ENCODE data around the gene AKAP13. TPM values are rescaled to one million over a fixed set of nuclear protein-coding genes. Genes with fewer than 3 reads are reported as not detected.

The AKAP13 gene
- total and polyA plus RNA-seq, 2 of the 13 experiments (the other 11 are each of a cell fraction or from before 2014, with no cell fraction given): 6.7 to 27.1 TPM

GRCh38 chr15:85496151-85496550 is 115.7 kb downstream of the AKAP13 start:
- H3K27ac ChIP-seq (ENCODE audit: extremely low read length, insufficient read depth, low read length): no peak overlapping the region
- in situ Hi-C loops (cut with HindIII; ENCODE audit: extremely low pct_ligation_motif_present, low pct_unique_long_range_greater_than_20kb): no loop called here
- no peak overlapping the region for H2AFZ ChIP-seq (ENCODE audit: low read length)
- no peak for ATAC-seq
- TF ChIP-seq ZNF281 (CRISPR knock-in tag; IDR thresholded peaks at IDR 0.05; ENCODE audit: borderline replicate concordance) (no peak), ZNF790 (CRISPR knock-in tag; IDR thresholded peaks at IDR 0.05; ENCODE audit: borderline replicate concordance) (no peak), BORCS8-MEF2B (CRISPR knock-in tag; IDR thresholded peaks at IDR 0.05) (no peak), SNAPC5 (CRISPR knock-in tag; IDR thresholded peaks at IDR 0.05; ENCODE audit: borderline replicate concordance) (no peak), FOXA3 (CRISPR knock-in tag; IDR thresholded peaks at IDR 0.05) (no peak), CEBPZ (IDR thresholded peaks at IDR 0.05; ENCODE audit: low read length) (no peak)
- WGBS (ENCODE audit: low lambda C conversion rate): 88% methylated on average over 8 of the region's 8 CpGs
- CTCF ChIA-PET (ENCODE audit: low intra/inter-chr PET ratio, low total read pairs): no interaction called here
- H3K36me3 ChIP-seq (replicated peaks in 1 of 2; ENCODE audit: control insufficient read depth in 1 of 2, insufficient read depth in 2 of 2, low read length in 2 of 2): no peaks in the 10 kb centered on the region
- intact Hi-C loops (cut with micrococcal nuclease; ENCODE audit: unreplicated experiment): no loop called here
- no TSS peak for BruUV-seq (replicated peaks)
- H3K27me3 ChIP-seq (ENCODE audit: control insufficient read depth in 1 of 2, insufficient read depth in 2 of 2, low read length in 2 of 2): no peaks in the 10 kb centered on the region
- POLR2A ChIA-PET: no interaction called here
- H3K4me2 ChIP-seq (ENCODE audit: low read depth, low read length): no peak overlapping the region
- no peak for FAIRE-seq
- no peak overlapping the region for H3K9ac ChIP-seq (ENCODE audit: insufficient read depth, low read depth, low read length)
- peaks cover 2% of the 10 kb centered on the region for H3K79me2 ChIP-seq (ENCODE audit: insufficient read depth, low read length)
- peaks cover 19% of the 10 kb centered on the region for H3K4me1 ChIP-seq (ENCODE audit: insufficient read depth, low read length)
- H3K9me3 ChIP-seq (ENCODE audit: low read length): no peaks in the 10 kb centered on the region
- no peaks in the 10 kb centered on the region for H4K20me1 ChIP-seq (ENCODE audit: insufficient read depth, low read length)
- no peak overlapping the region for H3K4me3 ChIP-seq (replicated peaks in 1 of 3; ENCODE audit: insufficient read depth in 1 of 3, low read depth in 2 of 3, low read length in 3 of 3)
- no peak for DNase-seq (ENCODE audit: low spot score)
